ENCODE data around the gene RGS9. TPM values are rescaled to one million over a fixed set of nuclear protein-coding genes. Genes with fewer than 3 reads are reported as not detected.

Gene RGS9
- total RNA-seq, 1 donor from 2014 or later, result 8.5 TPM

DNA sequence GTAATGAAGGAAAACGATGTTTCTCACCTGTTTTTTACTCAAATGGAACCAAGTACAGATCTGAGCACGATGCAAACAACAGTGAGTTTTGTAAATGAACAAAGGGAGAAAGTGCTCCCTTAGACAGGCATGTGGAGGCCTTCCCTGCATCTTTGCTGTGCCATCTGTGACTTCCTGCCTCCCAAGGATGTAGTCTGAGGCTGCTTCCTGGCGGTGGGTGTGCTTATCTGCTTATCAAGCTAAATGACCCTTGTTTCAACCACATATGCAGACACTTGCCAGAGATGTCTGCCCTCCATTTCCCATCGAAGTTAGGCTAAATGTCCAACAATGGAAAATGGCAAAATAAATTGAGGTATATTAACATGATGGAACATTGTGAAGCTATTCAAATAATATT, 34.6 kb downstream of the RGS9 start:
- H3K4me1 Mint-ChIP-seq (ENCODE audit: unreplicated experiment), result peaks cover 24% of the 10 kb centered on the region
- peak; percentile 35 for DNase-seq (ENCODE audit: low spot score)
- H3K9me3 Mint-ChIP-seq (ENCODE audit: unreplicated experiment), result no peaks in the 10 kb centered on the region
- peaks cover 14% of the 10 kb centered on the region for H3K36me3 Mint-ChIP-seq (ENCODE audit: low read depth, unreplicated experiment)
- TF ChIP-seq, protein P1, sequence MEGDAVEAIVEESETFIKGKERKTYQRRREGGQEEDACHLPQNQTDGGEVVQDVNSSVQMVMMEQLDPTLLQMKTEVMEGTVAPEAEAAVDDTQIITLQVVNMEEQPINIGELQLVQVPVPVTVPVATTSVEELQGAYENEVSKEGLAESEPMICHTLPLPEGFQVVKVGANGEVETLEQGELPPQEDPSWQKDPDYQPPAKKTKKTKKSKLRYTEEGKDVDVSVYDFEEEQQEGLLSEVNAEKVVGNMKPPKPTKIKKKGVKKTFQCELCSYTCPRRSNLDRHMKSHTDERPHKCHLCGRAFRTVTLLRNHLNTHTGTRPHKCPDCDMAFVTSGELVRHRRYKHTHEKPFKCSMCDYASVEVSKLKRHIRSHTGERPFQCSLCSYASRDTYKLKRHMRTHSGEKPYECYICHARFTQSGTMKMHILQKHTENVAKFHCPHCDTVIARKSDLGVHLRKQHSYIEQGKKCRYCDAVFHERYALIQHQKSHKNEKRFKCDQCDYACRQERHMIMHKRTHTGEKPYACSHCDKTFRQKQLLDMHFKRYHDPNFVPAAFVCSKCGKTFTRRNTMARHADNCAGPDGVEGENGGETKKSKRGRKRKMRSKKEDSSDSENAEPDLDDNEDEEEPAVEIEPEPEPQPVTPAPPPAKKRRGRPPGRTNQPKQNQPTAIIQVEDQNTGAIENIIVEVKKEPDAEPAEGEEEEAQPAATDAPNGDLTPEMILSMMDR (IDR thresholded peaks at IDR 0.05; ENCODE audit: unreplicated experiment), result no peak
- H3K27me3 Mint-ChIP-seq (ENCODE audit: unreplicated experiment), result peaks cover 11% of the 10 kb centered on the region
- no peak overlapping the region for H3K4me3 Mint-ChIP-seq (ENCODE audit: unreplicated experiment)
- H3K27ac Mint-ChIP-seq (ENCODE audit: unreplicated experiment), result peak overlapping the region; percentile 94

DNA sequence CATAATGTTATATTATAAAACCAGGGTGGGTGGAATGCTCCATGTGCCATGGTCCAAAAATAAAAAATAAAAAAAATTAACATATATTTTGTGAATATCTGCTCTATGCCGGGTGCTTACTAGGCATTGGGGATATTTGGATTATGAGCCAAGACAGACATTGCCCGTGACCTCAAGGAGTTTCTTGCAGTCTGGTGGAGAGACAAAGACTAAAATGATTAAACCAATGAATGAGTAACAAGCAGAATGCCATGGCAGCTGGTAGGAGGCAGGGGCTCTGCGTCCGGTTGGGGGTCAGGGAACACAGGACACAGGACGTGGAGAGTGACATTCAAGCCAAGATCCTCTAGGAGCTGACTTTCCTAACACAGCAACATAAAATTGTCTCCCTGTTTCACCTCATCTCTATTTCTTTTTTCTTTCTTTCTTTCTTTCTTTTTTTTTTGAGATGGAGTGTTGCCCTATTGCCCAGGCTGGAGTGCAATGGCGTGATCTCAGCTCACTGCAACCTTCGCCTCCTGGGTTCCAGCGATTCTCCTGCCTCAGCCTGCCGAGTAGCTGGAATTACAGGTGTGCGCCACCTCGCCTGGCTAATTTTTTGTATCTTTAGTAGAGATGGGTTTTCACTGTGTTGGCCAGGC, 35.4 kb downstream of the RGS9 start:
- peaks cover 24% of the 10 kb centered on the region for H3K4me1 Mint-ChIP-seq (ENCODE audit: unreplicated experiment)
- no peaks in the 10 kb centered on the region for H3K9me3 Mint-ChIP-seq (ENCODE audit: unreplicated experiment)
- H3K27ac Mint-ChIP-seq (ENCODE audit: unreplicated experiment), result peak overlapping the region; percentile 96
- peaks cover 9% of the 10 kb centered on the region for H3K27me3 Mint-ChIP-seq (ENCODE audit: unreplicated experiment)
- TF ChIP-seq, protein P1 (IDR thresholded peaks at IDR 0.05; ENCODE audit: unreplicated experiment), result no peak
- no peak overlapping the region for H3K4me3 Mint-ChIP-seq (ENCODE audit: unreplicated experiment)
- no peak for DNase-seq (ENCODE audit: low spot score)
- peaks cover 11% of the 10 kb centered on the region for H3K36me3 Mint-ChIP-seq (ENCODE audit: low read depth, unreplicated experiment)

DNA sequence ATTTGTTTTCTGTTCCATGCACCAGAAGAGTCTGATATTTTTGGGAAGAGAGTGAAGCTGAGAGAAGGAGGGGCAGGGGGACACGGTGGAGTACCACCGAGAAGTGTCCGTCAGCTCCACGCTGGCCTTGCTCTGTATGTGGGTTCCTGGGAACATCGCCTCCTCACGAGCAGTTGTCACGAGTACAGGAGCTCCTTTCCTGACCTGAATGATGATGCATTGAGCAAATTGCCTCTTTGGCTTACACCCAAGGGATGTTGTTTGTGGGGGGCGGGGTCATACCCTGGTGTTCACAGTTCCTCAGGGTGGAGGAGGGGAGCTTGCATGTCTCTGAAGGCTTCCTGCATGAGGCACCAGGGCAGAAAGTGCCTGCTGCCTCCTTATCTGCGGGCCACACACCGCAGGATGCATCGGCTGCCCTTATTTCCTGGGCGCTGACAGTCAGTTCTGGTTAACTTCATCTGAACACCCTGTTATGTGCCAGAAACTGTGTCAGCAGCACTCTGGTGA, 36.2 kb downstream of the RGS9 start:
- TF ChIP-seq, protein P1 (IDR thresholded peaks at IDR 0.05; ENCODE audit: unreplicated experiment), result no peak
- H3K9me3 Mint-ChIP-seq (ENCODE audit: unreplicated experiment), result no peaks in the 10 kb centered on the region
- no peak overlapping the region for H3K4me3 Mint-ChIP-seq (ENCODE audit: unreplicated experiment)
- peaks cover 7% of the 10 kb centered on the region for H3K36me3 Mint-ChIP-seq (ENCODE audit: low read depth, unreplicated experiment)
- H3K4me1 Mint-ChIP-seq (ENCODE audit: unreplicated experiment), result peaks cover 17% of the 10 kb centered on the region
- DNase-seq (ENCODE audit: low spot score), result peak; percentile 41
- H3K27me3 Mint-ChIP-seq (ENCODE audit: unreplicated experiment), result peaks cover 2% of the 10 kb centered on the region
- no peak overlapping the region for H3K27ac Mint-ChIP-seq (ENCODE audit: unreplicated experiment)

DNA sequence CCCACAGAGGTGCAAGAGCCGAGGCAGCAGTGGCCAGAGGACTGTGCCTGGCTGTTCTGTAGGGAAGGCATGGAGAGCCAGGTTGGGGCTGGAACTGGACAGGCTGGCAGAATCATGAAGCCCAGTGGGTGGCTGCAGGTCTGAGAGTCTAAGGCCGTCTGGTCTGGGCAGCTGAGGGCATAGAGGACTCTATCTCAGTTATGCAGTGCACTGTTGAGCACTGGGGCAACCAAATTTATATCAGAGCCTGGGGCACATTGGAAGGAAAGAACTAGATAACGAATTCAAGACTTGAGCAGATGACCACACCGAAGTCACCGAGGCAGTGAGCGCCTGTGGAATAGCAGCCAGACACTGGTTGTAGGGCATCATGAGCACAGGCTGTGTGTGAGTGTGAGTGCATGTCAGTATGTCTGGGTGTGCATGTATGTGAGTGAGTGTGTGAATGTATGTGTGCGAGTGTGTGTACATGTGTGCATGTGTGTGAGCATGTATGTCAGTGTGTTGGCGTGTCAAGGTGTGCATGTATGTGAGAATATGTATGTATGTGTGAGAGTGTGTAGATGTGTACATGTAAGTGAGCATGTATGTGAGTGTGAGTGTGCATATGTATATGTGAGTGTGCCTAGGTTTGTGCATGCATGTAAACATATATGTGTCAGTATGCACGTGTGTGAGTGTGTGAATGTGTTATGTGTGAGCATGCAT, 37.0 kb downstream of the RGS9 start:
- Mint-ChIP-seq H3K9me3 (ENCODE audit: unreplicated experiment) (no peaks in the 10 kb centered on the region), H3K4me3 (ENCODE audit: unreplicated experiment) (no peak overlapping the region), H3K36me3 (ENCODE audit: low read depth, unreplicated experiment) (peaks cover 7% of the 10 kb centered on the region), H3K4me1 (ENCODE audit: unreplicated experiment) (peaks cover 21% of the 10 kb centered on the region), H3K27ac (ENCODE audit: unreplicated experiment) (no peak overlapping the region), H3K27me3 (ENCODE audit: unreplicated experiment) (peaks cover 2% of the 10 kb centered on the region)
- no peak for DNase-seq (ENCODE audit: low spot score)
- TF ChIP-seq, protein P1 (IDR thresholded peaks at IDR 0.05; ENCODE audit: unreplicated experiment), result no peak

DNA sequence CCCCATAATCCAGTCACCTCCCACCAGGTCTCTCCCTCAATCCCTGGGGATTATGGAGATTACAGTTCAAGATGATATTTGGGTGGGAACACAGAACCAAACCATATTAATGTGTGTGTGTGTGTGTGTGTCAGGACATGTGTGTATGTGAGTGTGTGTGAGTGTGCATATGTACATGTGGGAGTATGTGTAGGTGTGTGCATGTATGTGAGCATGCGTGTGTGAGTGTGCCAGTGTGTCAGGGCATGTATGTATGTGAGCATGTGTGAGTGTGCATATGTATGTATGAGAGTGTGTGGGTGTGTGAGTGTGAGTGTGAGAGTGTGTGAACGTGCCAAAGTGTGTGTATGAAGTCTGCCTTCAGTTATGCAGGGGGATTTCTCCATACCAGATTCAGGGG, 37.8 kb downstream of the RGS9 start:
- peaks cover 2% of the 10 kb centered on the region for H3K27me3 Mint-ChIP-seq (ENCODE audit: unreplicated experiment)
- no peak overlapping the region for H3K27ac Mint-ChIP-seq (ENCODE audit: unreplicated experiment)
- H3K9me3 Mint-ChIP-seq (ENCODE audit: unreplicated experiment), result no peaks in the 10 kb centered on the region
- peaks cover 4% of the 10 kb centered on the region for H3K36me3 Mint-ChIP-seq (ENCODE audit: low read depth, unreplicated experiment)
- TF ChIP-seq, protein P1 (IDR thresholded peaks at IDR 0.05; ENCODE audit: unreplicated experiment), result no peak
- H3K4me1 Mint-ChIP-seq (ENCODE audit: unreplicated experiment), result peaks cover 22% of the 10 kb centered on the region
- no peak overlapping the region for H3K4me3 Mint-ChIP-seq (ENCODE audit: unreplicated experiment)
- no peak for DNase-seq (ENCODE audit: low spot score)

Data from endothelial cell (in vitro differentiated cells).